Testis (tissue), 2 donors: ENCODE measurements around the gene HDAC9.

Experiments used
- CTCF ChIP-seq, 3 experiments: fragments of 450-650 bp in 2 of 3; fragments of 200-600 bp in 1 of 3; sonication (generic) in 1 of 3; IDR thresholded peaks; one replicate each; pipeline ENCODE4 v1.5.1; 2016 to 2019; ENCODE audit warnings: antibody characterized with exemption in 3 of 3, mild to moderate bottlenecking in 2 of 3, moderate library complexity in 1 of 3
- POLR2A ChIP-seq: fragments of 450-650 bp; IDR thresholded peaks from one replicate; pipeline ENCODE4 v1.6.1; 2017; ENCODE audit warnings: antibody characterized with exemption, mild to moderate bottlenecking, moderate library complexity

- no peak for TF ChIP-seq CTCF (IDR thresholded peaks at IDR 0.05)
- TF ChIP-seq POLR2A, result no peak
Measured at GRCh38 chr7:18499407-18500177, 4.0 kb downstream of the HDAC9 start.
